ENCODE data around the gene GPAM. TPM values are rescaled to one million over a fixed set of nuclear protein-coding genes. Genes with fewer than 3 reads are reported as not detected.

Gene GPAM
- total RNA-seq, 2 donors from 2014 or later: 7.8 to 9.3 TPM

DNA sequence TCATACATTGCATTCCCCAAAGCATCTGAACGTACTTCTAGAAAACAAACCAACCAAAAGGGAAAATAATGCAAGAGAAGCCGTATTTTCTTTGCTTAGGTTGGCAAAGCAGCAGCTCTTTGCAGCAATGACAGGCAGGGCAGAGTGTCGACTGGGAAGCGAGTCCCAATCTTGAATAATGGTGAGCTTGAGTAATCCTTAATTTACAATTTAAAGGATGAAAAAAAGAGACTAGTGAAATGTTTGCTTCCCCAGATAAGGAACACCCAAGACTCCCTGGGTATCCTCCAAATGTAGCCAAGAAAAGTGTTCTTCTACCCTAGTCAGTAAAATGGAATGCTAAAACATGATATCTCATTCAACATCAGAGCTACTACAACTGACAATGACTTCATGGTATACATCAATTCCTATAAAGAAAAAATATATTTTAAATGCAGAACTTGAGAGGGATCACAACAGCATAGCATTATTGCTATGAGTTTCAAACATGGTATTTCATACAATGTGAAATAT lies 32.0 kb downstream of the GPAM start:
- TF ChIP-seq, protein P1, sequence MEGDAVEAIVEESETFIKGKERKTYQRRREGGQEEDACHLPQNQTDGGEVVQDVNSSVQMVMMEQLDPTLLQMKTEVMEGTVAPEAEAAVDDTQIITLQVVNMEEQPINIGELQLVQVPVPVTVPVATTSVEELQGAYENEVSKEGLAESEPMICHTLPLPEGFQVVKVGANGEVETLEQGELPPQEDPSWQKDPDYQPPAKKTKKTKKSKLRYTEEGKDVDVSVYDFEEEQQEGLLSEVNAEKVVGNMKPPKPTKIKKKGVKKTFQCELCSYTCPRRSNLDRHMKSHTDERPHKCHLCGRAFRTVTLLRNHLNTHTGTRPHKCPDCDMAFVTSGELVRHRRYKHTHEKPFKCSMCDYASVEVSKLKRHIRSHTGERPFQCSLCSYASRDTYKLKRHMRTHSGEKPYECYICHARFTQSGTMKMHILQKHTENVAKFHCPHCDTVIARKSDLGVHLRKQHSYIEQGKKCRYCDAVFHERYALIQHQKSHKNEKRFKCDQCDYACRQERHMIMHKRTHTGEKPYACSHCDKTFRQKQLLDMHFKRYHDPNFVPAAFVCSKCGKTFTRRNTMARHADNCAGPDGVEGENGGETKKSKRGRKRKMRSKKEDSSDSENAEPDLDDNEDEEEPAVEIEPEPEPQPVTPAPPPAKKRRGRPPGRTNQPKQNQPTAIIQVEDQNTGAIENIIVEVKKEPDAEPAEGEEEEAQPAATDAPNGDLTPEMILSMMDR (IDR thresholded peaks at IDR 0.05): no peak
- Histone ChIP-seq H3K4me1 (no peaks in the 10 kb centered on the region), H3K27me3 (no peaks in the 10 kb centered on the region), H3K27ac (no peak overlapping the region), H3K4me3 (no peak overlapping the region), H3K36me3 (peaks cover 59% of the 10 kb centered on the region), H3K9me3 (no peaks in the 10 kb centered on the region)
- no peak for DNase-seq (ENCODE audit: low spot score)

DNA sequence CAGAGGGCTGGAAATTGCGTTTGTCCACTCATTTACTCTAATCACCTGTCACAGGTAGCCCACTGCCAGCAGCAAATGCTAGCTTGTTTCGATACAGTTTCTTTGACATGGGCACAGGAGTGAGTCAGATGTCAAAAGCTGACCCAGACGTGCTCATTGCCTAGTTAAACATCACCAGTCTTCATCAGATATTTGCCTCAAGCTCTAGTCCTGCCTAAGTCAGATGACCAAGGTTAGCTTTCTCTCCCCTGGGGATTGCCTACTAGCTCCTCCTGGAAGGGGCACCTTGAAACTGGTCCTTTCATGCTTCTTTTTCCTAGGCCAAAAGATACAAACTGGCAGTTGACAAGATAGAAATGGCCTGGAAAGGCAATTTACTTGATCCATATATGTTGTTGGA lies 35.2 kb downstream of the GPAM start:
- DNase-seq (ENCODE audit: low spot score): no peak
- Histone ChIP-seq H3K27me3 (no peaks in the 10 kb centered on the region), H3K4me3 (no peak overlapping the region), H3K9me3 (no peaks in the 10 kb centered on the region), H3K27ac (no peak overlapping the region), H3K36me3 (peaks cover 29% of the 10 kb centered on the region), H3K4me1 (no peaks in the 10 kb centered on the region)
- TF ChIP-seq, protein P1 (IDR thresholded peaks at IDR 0.05): no peak

DNA sequence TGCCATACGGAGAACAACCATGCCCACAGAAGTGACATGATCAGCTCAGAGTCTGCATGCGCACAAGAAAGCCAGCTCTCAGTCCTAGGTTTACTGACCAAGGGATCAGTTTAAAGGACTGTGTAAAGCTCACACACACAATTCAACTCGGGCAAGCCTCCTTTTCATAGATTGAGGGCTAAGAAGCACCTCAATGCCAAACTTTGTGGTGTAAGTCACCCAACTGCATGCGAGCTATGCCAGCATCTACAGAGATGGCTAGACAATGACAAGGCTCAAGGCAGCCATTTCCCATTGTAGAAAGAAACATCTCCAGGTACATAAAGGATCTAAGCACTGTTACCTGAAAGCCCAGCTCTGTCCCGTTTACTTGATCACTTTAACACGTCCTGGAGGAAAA lies 36.8 kb downstream of the GPAM start:
- no peak overlapping the region for H3K4me3 ChIP-seq
- no peak overlapping the region for H3K27ac ChIP-seq
- peaks cover 14% of the 10 kb centered on the region for H3K36me3 ChIP-seq
- H3K27me3 ChIP-seq: no peaks in the 10 kb centered on the region
- no peak for DNase-seq (ENCODE audit: low spot score)
- no peaks in the 10 kb centered on the region for H3K4me1 ChIP-seq
- H3K9me3 ChIP-seq: no peaks in the 10 kb centered on the region
- TF ChIP-seq, protein P1 (IDR thresholded peaks at IDR 0.05): no peak

DNA sequence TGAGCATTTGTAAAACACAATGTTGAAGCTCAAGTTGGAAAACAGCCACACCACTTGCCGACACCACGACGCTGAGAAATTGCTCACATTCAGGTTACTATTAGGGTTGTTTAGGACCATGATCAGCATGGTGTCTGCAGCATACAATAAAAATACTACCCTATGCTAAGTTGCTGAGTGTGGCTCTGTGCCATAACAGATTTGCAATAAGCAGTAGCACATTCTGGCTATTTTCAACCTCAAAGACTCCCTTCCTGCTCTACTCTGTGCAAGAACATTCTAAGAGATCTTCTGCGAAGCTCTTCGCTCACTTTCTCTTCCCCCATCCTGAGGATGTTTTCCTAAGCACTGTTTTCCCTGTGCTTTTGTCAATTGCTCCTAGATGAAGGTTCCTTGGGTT lies 38.3 kb downstream of the GPAM start:
- no peak overlapping the region for H3K4me3 ChIP-seq
- peaks cover 5% of the 10 kb centered on the region for H3K36me3 ChIP-seq
- H3K9me3 ChIP-seq: no peaks in the 10 kb centered on the region
- H3K27me3 ChIP-seq: no peaks in the 10 kb centered on the region
- no peaks in the 10 kb centered on the region for H3K4me1 ChIP-seq
- TF ChIP-seq, protein P1 (IDR thresholded peaks at IDR 0.05): no peak
- DNase-seq (ENCODE audit: low spot score): no peak
- no peak overlapping the region for H3K27ac ChIP-seq

DNA sequence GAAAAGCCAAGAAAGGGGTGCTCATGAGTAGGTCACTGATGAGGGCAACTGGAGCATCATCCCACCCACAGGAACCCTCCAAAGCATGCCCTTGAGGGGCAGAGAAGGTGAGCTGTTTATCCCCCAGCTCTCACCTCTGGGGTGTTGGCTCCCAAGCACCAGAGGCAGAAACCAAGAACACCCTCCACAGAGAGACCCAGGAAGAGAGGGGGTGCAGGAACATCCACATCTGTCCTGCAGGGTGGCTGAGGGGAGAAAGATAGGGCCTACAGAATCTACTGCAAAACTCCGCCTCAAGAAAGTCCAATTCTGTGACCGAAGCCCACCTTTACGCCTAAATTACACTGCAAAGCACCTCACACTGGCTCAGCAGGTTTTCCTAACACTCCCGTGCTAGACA lies 40.1 kb downstream of the GPAM start:
- TF ChIP-seq, protein P1 (IDR thresholded peaks at IDR 0.05): no peak
- H3K27me3 ChIP-seq: no peaks in the 10 kb centered on the region
- no peak overlapping the region for H3K27ac ChIP-seq
- no peaks in the 10 kb centered on the region for H3K4me1 ChIP-seq
- H3K36me3 ChIP-seq: peaks cover 1% of the 10 kb centered on the region
- H3K4me3 ChIP-seq: no peak overlapping the region
- no peak for DNase-seq (ENCODE audit: low spot score)
- H3K9me3 ChIP-seq: no peaks in the 10 kb centered on the region

DNA sequence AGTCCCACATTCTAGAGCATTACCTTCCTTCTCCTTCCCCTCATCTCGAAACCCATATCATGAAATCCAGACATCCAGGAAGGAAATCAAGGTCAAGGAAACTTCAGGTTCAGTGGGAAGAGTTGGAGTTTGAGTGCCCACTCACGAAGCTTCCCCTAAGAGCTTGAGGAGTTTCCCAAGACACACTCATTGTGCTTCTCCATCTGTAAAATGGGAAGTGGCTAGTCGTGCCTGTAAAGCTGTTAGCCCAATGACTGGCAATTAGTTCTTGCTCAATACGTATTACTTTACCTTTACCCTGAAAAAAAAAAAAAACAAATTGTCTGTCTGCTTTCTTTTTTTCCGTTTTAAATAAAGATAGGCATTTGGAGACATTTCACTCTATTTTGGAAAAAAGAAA lies 42.3 kb downstream of the GPAM start:
- peak; percentile 30 for DNase-seq (ENCODE audit: low spot score)
- Histone ChIP-seq H3K27me3 (no peaks in the 10 kb centered on the region), H3K4me1 (no peaks in the 10 kb centered on the region), H3K36me3 (no peaks in the 10 kb centered on the region), H3K4me3 (no peak overlapping the region), H3K9me3 (no peaks in the 10 kb centered on the region), H3K27ac (no peak overlapping the region)
- TF ChIP-seq, protein P1 (IDR thresholded peaks at IDR 0.05): no peak
